ENCODE measurements around the gene TMEM132C.
A peak's percentile ranks its signal among the peaks of the same experiment; 100 is the strongest.
"Not testable (repeated sequence)": the region's sequence is repeated elsewhere in the genome, so short reads cannot be mapped to it uniquely, and the experiment has no call there.

TMEM132C gene

GRCh38 chr12:128564956-128565355 lies 298.0 kb downstream of the TMEM132C start:
- DNase-seq (ENCODE audit: low spot score), result no peak

- no peak for DNase-seq (ENCODE audit: low spot score)
Measured at GRCh38 chr12:128567730-128568129, 300.8 kb downstream of the TMEM132C start.

- no peak for DNase-seq (ENCODE audit: low spot score)
Measured at GRCh38 chr12:128570191-128571065, 303.5 kb downstream of the TMEM132C start.

GRCh38 chr12:128571906-128572810 lies 305.2 kb downstream of the TMEM132C start:
- peak; percentile 4 for DNase-seq (ENCODE audit: low spot score)

GRCh38 chr12:128573907-128574306 lies 306.9 kb downstream of the TMEM132C start:
- DNase-seq (ENCODE audit: low spot score), result no peak

- no peak for DNase-seq (ENCODE audit: low spot score)
Measured at GRCh38 chr12:128578045-128578444, 311.1 kb downstream of the TMEM132C start.

- DNase-seq (ENCODE audit: low spot score), result no peak
Measured at GRCh38 chr12:128581321-128581761, 314.4 kb downstream of the TMEM132C start.

GRCh38 chr12:128583453-128583852 lies 316.5 kb downstream of the TMEM132C start:
- DNase-seq (ENCODE audit: low spot score), result no peak

GRCh38 chr12:128586451-128587029 lies 319.6 kb downstream of the TMEM132C start:
- DNase-seq (ENCODE audit: low spot score), result no peak

GRCh38 chr12:128587918-128588317 lies 320.9 kb downstream of the TMEM132C start:
- DNase-seq (ENCODE audit: low spot score), result no peak

- DNase-seq (ENCODE audit: low spot score), result no peak
Measured at GRCh38 chr12:128592220-128592744, 325.3 kb downstream of the TMEM132C start.

GRCh38 chr12:128594521-128594920 lies 327.6 kb downstream of the TMEM132C start:
- no peak for DNase-seq (ENCODE audit: low spot score)

GRCh38 chr12:128595609-128596008 lies 328.6 kb downstream of the TMEM132C start:
- DNase-seq (ENCODE audit: low spot score), result no peak

GRCh38 chr12:128600886-128601285 lies 333.9 kb downstream of the TMEM132C start:
- DNase-seq (ENCODE audit: low spot score), result no peak

- DNase-seq (ENCODE audit: low spot score), result no peak
Measured at GRCh38 chr12:128603573-128604115, 336.7 kb downstream of the TMEM132C start.

GRCh38 chr12:128604219-128604618 lies 337.2 kb downstream of the TMEM132C start:
- not testable (repeated sequence) for DNase-seq (ENCODE audit: low spot score)

GRCh38 chr12:128606051-128606450 lies 339.1 kb downstream of the TMEM132C start:
- DNase-seq (ENCODE audit: low spot score), result no peak

GRCh38 chr12:128606538-128606937 lies 339.6 kb downstream of the TMEM132C start:
- no peak for DNase-seq (ENCODE audit: low spot score)

- DNase-seq (ENCODE audit: low spot score), result no peak
Measured at GRCh38 chr12:128606970-128607369, 340.0 kb downstream of the TMEM132C start.

GRCh38 chr12:128607641-128608040 lies 340.7 kb downstream of the TMEM132C start:
- no peak for DNase-seq (ENCODE audit: low spot score)

- no peak for DNase-seq (ENCODE audit: low spot score)
Measured at GRCh38 chr12:128609861-128610260, 342.9 kb downstream of the TMEM132C start.

- no peak for DNase-seq (ENCODE audit: low spot score)
Measured at GRCh38 chr12:128611736-128612135, 344.8 kb downstream of the TMEM132C start.

Data from hematopoietic multipotent progenitor cell treated with erythropoietin and hydrocortisone succinate and interleukin-3 and kit ligand, for 17 days (in vitro differentiated cells).